NOMO-1 treated with dmso at 0.1 percent for 144 hours (cell line): ENCODE measurements around the gene PIM3.

ENCODE experiments used
- DNase-seq: peaks from one replicate; lab custom pipeline; 2025; ENCODE audit not compliant: unreplicated experiment; lab: John Stamatoyannopoulos, UW

The PIM3 gene

DNA sequence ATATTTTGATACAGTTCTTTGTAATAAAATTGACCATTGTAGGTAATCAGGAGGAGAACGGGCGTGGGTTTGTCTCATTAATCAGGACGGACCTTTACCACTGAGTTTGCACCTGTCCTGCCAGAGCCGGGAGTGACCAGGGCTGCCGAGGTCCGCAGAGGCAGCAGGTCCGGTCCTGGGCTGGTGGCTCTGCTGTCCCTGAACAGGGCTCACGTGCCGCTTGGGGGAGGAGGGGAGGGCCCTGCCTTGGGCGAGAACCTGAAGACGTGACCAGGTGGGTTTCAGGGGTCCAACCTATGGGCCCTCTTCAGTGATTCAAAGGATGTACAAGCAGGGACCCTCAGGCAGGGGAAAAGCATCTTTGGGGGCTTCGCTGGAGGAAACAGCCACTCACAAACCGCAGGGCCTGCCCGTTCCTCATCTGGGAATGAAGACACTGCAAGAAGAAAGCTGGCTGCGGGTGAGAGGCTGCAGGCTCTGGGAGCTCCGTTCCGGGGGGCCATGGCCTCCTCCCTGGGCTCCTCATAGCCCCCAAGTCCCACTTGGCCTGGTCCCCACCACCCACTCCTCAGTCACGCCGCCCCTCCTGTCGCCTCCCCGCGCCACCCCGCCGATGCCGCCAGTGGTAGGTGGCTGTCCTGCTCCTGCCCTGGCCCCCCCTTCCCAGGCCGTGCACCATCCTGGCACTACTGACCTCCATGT, 32.9 kb upstream of the PIM3 start:
- no peak for DNase-seq

DNA sequence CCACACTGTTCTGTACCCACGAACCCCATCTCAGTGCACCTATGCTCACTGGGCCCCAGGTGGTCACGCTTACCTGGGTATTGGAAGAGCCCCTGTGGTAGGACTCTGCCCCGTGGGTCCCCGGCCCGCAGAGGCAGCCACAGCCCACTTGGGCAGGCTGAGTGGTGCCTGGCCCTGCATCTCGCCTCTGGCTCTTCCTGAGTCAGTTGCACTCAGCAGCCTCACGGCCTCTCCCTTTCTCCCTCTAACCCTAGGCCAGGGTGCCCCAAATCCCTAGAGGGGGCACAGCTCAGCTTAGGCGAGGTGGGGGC, 32.4 kb upstream of the PIM3 start:
- DNase-seq = no peak

DNA sequence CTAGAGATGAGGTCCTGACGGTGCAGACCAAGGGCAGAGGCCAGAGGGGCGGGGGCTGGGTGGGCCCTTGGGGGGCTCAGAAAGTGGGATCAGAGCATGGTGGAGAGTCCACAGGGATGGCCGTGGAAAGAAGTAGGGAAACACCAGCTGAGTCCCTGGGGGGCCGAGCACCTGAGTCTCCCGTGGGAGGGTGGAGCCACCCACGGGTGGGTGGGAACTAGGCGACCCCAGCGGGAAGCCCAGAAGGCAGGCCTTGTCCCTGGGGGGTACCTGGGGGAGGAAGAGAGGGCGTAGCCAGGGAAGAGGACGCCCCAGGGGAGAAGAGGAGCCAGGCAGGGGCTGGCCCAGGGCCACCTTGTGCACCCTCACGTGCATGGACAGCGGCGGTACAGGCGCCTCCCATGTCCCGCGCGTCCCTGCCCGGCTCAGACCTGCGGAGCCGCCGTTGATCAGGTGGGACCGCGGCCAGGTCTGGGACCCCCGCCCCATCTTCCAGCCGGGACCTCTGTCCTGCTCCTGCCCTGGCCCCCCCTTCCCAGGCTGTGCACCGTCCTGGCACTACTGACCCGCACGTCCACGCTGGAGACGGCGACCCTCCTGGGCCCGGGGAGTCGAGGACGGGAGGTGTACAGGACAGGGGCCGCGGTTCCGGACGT, 31.9 kb upstream of the PIM3 start:
- no peak for DNase-seq

DNA sequence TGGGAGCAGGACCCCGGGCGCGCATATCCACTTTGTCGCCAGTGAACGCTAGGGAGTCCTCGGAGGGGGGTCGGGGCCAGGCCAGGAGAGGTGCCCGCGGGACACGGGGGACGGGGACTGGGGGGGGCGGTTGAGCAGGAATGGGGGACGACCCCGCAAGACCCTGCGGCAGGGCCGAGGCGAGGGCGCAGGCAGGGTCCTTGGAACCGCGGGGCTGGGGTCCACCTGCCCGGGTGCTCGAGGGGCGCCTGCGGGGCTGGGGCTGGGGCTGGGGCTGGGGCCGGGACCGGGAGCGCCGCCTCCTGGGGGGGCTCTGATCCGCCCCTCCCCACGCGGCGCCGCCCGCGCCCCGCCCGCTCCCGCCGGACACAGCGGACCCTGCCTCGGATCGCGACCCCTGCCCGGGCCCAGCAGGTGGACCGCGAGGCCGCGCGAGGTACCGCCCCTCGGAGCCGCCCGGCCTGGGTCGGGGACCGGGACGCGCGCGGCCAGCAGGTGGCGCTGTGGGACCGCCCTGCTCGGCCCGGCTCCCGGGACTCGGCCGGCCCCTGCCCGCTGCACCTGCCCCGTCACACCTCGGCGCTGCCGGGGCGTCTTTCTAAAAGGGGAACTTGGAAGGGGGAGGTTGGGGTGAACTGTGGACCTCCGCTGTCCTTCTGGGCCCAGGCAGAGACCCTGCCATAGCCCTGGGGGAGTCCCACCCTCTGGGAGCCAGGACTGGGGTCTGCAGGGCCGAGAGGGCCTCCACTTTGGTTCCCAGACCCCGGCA, 31.2 kb upstream of the PIM3 start:
- DNase-seq = peak; percentile 11

DNA sequence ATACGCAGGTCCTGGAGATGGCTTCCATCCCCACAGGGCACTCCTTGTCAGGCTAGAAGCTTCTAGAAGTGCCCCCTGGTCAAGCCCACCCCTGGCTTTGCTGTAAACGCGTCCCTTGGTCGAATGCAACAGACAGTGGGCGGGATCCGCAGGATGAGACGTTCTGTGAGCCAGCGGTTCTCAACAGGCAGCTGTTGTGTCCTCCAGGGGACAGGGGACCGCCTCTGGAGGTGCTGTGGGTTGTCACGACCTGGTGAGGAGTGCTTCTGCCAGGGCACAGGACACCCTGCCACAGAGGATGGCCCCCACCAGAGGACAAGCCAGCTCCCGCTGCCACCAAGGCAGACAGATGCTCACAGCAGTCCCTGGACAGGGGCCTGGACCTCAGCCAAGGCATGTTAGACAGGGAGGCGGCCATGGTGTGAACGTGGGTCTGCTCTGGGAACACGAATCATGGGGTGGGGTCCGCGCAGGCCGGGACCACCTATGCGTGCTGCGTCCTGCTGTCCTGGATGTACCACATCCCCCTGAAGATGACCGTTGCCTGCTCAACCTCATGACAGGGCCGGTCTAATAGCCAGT, 30.5 kb upstream of the PIM3 start:
- no peak for DNase-seq

DNA sequence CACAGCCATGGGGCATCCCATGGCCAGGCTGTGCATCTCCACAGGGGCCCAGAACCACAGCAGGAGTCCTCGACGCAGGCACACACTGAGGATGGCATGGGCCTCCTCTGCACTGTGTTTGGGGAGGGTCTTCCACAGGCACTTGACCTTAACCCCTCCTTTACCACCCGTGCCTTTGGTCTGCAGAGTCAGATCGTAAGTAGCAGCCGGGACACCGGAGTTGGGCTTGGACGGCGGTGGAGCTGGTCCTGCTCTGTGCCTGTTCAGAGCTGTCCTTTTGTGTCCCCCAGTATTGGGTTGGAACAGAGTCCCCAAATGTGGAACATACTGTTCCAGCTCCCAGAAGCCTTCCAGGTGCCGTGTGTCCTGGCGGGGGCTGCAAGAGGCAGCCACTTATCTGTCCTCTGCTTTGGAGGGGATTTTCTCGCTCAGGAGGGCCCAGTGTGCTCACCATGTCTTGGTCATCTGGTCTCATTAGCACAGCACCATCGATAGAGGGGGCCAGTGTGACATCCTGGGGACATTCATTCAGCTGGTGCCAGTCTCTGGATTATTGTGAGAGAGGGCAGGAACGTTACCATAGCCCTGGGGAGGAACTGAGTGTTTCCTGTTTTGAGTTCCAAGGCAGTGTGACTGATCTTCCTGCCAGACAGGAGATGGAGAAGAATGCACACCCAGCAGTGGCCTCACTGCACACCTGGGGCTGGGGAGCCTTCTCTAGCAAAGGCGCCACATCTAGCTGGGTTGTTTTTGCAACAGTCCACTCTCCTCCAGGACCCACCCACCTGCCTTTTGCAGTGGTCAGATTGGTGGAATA, 29.8 kb upstream of the PIM3 start:
- DNase-seq = peak; percentile 76

DNA sequence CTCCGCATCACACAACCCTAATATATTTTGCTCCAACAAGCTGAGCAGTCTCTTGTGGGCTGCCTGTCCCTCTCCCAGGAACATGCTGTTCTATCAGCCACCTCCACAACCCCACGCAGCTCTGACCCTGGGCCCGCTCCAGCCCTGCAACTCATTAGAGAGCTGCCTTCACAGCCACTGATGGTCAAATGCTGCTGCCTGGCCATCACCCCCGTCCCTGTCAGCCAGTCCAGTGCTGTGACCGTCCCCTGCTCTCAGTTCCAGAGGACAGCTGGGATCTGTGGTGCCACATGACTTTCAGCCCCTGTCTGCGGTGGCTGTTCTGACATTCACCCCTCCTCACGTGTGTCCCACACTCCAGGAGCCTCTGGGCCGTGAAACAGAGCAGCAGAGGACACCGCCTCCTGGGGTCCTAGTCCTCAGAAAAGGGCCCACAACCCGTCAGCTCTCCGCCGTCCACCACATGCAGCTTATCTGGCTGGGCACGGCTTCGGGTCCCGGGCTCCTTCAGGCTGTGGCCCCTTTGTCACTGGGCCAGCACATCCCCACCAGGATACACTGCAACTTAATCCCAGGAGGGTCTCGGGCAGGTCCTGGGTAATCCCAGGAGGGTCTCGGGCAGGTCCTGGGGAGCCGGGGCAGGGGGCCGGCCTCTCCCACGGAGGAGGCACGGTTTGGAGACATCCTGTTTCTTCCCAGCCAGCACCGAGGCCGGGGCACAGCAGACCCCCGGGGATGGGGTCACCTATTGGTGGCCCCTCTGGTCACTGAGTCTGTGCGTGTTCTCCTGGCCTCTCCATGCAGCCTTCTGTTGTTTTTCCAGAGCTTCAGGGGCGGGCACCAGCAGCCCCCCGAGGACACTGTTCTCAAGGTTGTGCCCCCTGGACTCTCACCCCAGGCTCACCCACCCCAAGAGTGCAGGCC, 27.1 kb upstream of the PIM3 start:
- DNase-seq = no peak

DNA sequence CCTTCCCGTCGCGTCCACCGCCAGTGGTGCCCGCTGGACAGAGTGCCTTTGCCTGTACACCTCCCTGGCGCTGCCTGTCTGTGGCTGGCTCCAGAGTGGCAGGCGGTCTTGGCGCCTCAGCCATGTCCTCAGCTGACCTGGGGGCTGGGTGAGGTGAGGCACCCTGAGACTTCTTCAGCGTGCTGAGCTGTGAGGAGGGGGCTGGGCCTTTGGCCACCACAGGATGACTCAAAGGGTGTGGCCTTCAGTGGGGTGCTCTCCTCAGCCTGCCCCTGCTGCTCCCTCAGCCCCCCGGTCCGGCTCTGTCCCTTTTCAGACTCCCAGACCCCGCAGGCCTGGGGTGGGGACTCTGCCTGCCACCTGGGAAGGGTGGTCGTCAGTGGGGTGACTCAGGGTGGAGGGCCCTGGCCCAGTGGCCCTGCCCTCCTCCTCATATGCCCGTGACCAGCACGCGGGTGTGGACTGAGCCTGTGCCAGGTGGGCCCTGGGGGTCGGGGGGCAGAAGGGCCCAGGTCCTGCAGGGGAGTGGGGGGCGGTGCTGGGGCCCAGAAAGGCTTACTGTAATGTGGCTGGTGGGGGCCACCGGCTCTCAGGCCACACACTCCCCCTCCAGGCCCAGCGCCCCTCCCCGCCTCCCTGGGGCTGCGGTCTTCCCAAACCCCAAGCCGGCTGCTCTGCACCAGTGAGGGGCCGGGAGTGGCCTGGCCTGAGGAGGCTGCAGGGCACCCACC, 26.2 kb upstream of the PIM3 start:
- DNase-seq = no peak

DNA sequence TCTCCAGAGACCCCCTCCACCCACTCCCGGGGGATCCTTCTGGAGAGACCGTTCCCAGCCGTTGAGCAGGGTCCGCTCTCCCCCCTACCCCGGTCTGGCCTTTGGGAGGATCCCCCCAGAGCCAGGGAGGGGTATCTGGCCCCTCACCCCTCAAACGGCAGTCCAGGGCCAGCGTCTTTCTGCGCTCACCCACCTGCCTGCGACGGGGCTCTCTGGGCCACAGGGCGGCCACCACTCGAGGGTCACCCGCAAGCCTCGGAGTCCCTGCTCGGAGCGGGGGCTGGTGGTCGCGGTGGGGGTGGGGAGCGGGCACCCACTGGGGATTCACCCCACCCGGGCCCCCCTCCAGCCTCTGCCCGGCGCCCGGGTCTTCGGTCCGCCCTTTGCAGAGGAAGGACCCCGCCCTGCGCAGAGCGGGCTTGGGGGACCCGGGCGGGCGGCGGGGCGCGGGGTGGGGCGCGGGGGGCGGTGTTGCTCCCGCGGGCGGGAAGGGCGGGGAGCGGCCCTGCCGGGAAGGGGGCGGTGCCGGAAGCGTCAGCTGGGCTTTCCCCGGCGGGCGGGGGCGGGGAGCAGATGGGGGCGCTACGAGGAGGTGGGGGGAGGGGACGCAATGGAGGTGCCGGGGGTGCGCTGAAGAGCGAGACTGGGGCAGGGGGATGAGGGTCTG, 25.5 kb upstream of the PIM3 start:
- DNase-seq = peak; percentile 43

DNA sequence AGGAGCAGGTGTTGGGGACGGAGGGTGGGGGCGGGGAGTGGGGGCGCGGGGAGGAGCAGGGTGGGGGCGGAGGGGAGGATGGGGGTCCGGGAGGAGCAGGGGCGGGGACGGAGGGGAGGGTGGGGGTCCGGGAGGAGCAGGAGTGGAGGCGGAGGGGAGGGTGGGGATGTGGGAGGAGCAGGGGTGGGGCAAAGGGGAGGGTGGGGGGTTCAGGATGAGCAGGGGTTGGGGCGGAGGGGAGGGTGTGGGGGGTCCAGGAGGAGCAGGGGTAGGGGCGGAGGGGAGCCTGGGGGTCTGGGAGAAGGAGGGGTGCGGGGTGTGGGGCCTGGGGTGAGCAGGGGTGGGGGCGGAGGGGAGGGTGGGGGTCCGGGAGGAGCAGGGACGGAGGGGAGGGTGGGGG, 25.0 kb upstream of the PIM3 start:
- DNase-seq = no peak

DNA sequence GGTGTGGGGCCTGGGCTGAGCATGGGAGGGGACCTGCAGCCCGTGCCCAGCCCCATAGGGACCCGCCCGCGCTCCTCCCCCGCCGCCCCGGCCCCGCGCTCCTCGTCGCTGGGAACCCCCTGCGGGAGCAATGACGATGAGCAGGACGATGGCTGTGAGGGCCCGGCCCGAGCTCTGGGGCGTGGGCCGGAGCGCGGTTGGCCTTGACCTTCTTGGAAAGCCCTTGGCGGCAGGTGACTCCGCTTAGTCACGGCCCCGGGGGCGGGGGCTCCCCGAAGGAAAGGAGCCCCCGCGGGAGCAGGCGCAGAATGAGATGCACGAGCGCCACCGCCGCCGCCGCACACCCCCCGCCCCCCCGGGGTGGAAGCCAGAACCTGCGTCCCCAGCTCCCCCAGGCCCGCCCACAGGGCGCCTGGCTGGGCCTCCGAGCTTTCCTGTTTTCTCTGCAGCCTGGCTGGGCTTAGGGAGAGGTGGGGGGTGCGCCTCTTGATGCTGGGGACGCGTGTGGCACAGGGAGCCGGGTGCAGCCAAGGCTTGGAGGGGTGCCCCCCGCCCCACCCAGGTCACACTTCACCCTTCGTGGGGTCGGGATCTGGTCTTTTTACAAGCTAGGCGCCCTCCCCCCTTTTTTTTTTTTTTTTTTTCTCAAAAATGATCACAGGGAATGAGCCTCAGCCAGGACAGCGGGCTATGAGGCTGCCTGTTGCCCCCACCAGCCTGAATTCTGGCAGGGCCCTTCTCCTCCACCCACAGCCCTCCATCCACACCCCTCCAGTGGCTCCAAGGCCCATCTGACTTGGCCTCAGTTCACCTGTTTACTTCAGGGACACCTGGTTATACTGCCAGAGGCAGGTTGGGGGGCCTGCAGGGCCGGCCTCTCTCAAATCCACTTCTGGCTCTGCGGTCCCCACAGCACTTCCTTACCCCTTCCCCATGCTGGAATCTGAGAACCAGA, 24.3 kb upstream of the PIM3 start:
- peak; percentile 91 for DNase-seq

DNA sequence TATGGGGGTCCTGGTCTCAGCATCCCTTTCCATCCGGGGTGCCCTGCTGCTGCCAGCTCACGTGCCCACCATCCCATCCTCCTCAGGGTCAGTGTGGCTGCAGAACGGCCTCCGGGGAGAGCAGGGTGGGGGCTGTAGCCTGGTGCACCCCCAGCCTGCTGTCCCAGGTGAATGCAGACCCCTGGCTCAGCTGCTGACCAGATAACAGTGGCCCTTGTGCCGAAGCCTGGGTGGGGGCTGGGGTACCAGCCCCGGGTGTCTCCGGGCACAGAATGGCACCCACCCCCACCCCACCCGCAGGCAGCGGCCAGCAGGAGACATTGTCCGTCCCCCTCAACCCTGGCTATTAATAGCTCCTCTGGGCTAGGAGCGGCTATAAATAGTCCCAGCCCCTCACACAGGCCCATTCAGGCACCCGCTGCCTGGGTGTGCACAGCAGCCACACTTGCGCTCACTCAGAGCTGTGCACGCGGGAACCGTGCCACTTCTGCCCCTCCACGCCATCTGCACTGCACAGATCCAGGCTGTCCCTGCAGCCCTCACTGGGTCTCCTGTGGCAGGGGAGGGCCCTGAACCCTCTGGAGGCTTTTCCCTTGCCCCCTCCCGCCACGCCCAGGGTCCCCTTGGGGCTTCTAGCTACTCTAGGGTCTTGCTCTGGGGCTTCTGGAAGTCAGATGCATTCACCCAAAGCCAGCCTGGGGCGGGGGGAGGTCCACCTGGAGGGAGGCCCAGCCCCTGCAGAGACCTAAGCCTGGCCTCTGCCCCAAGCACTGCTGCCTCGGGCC, 23.4 kb upstream of the PIM3 start:
- no peak for DNase-seq

DNA sequence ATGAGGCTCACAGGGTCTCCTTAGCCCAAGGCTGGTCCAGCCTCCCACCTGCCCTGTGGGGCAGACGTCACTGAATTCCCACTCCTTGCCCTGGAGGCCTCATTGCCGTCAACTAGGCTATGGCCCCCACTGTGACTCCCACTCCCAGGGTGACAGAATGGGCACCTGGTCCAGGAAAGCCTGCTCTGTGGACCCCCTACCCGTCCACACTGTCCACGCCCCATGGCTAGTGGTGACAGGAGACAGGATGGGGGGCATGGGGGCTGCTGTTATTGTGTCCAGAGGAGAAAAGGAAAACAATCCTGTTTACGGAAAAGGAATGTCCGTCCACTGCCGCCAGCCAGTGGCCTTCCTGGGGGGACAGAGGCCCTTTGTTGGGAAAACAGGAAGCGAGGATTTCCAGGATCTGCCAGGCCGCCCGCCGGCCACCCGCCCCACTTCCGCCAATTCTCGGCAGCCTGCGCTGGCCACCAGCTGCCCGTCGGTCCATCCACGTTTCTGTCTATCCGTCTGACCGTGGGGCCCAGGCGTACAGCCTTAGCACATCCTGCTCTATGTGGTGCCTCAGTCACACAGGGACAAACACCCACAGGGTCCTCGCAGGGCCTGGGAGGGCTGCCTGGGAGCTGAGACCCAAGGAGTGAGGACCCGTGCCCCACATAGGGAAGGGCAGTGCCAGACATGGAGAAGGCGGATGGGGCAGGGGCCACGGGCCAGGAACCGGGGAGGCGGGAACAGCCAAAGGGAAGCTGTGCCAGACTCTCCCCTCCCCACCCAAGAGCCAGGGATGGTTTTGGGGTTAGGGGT, 22.6 kb upstream of the PIM3 start:
- DNase-seq = no peak

DNA sequence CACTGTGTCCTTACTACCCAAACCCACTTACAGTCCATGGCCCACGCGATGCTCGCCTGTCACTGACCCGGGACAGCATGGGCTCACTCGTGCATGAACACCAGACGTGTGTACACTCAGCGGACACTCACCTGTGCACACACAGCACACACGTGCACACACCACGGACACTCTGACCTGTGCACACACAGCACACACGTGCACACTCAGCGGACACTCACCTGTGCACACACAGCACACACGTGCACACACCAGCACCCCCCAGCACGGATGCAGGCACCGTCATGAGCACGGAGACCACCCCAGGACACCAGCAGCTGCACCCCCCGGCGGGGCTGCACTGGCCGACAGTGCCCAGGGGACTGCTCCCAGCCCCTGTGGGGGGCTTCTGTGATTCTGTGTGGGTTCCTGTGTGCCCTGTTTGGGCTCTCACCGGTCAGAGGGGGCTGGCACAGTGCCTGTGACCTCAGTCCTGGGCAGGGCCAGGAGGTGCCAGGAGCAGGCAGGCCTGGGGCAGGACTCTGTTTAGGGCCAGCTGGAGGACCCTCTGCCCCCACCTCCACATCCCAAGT, 21.9 kb upstream of the PIM3 start:
- no peak for DNase-seq

DNA sequence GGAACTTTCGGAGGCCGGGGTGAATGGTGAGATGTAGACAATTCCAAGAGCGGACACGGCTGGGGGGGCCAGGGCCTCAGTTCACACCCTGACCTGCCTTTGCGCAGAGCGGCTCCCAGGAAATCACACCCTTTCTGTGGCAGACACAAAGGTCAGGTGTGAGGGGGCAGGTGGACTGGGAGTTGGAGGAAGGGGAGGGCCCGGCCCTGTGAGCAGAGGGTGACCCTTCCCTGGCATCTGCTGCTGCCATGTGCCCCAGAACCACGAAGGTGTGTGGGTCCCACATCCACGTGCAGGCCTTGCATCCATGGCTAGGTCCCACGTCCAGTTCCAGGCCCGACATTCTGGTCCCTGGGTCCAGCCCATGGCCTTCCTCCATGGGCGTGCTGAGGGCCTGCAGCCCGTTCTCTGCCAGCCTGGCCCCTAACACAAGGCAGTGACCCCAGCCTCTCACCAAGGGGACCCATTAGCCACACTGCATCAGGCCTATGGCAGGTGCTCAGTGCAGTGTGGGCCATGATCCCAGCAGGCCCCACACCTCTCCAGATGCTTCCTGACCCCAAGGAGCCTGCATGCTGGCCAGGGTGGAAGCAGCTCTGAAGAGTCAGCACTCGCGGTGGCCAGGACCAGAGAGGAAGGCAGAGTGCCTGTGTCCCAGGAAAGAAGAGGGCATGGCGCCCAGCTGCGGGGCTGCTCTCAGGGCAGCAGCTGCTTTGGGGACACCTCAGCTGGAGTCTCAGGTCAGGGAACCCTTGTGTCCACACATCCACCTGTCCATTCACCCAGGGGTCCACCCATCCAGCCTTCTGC, 18.9 kb upstream of the PIM3 start:
- no peak for DNase-seq
